Measurements from ENCODE around the gene PPP1CB. TPM values are rescaled to one million over a fixed set of nuclear protein-coding genes. Genes with fewer than 3 reads are reported as not detected.
A peak's percentile ranks its signal among the peaks of the same experiment; 100 is the strongest.
"Not testable (repeated sequence)": the region's sequence is repeated elsewhere in the genome, so short reads cannot be mapped to it uniquely, and the experiment has no call there.

The PPP1CB gene
- total RNA-seq, 1 donor = 170 TPM

DNA sequence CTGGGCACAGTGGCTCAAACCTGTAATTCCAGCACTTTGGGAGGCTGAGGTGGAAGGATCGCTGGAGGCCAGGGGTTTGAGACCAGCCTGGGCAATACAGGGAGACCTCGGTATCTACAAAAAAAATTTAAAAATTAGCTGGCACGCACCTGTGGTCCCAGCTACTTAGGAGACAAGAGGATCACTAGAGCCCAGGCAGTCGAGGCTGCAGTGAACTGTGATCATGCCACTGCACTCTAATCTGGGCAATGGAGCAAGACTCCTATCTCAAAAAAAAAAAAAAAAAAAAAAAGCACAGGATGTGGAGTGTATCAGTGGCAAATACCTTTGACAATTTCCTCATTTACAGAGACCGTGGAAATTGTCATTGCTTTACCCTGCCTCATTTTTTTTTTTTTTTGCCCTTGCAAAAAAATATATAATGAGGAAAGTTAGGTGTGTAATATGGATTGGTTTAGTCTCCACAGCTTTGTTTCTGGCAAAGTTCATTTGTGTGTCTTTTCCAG is 20.9 kb upstream of the PPP1CB start:
- no peaks in the 10 kb centered on the region for H3K9me3 ChIP-seq (ENCODE audit: low read depth, low read length)
- no peak overlapping the region for H3K27ac ChIP-seq (ENCODE audit: low read depth, low read length)
- H2AFZ ChIP-seq (ENCODE audit: low read length) = no peak overlapping the region
- no peaks in the 10 kb centered on the region for H3K79me2 ChIP-seq (ENCODE audit: insufficient read depth, low read length)
- no peak for DNase-seq (ENCODE audit: insufficient read length, low spot score, missing footprints)
- H3K27me3 ChIP-seq (ENCODE audit: insufficient read depth, low read length) = no peaks in the 10 kb centered on the region
- no peak overlapping the region for H3K4me3 ChIP-seq (ENCODE audit: insufficient read depth, low read length)
- H4K20me1 ChIP-seq (ENCODE audit: insufficient read depth, low read length) = no peaks in the 10 kb centered on the region
- TF ChIP-seq, protein P1, sequence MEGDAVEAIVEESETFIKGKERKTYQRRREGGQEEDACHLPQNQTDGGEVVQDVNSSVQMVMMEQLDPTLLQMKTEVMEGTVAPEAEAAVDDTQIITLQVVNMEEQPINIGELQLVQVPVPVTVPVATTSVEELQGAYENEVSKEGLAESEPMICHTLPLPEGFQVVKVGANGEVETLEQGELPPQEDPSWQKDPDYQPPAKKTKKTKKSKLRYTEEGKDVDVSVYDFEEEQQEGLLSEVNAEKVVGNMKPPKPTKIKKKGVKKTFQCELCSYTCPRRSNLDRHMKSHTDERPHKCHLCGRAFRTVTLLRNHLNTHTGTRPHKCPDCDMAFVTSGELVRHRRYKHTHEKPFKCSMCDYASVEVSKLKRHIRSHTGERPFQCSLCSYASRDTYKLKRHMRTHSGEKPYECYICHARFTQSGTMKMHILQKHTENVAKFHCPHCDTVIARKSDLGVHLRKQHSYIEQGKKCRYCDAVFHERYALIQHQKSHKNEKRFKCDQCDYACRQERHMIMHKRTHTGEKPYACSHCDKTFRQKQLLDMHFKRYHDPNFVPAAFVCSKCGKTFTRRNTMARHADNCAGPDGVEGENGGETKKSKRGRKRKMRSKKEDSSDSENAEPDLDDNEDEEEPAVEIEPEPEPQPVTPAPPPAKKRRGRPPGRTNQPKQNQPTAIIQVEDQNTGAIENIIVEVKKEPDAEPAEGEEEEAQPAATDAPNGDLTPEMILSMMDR (IDR thresholded peaks at IDR 0.05; ENCODE audit: extremely low read depth, low read depth, low read length) = no peak
- H3K4me2 ChIP-seq (ENCODE audit: insufficient read depth, low read length) = no peak overlapping the region
- peaks cover 9% of the 10 kb centered on the region for H3K4me1 ChIP-seq (ENCODE audit: insufficient read depth, low read length)
- H3K36me3 ChIP-seq (ENCODE audit: insufficient read depth, low read length) = no peaks in the 10 kb centered on the region

DNA sequence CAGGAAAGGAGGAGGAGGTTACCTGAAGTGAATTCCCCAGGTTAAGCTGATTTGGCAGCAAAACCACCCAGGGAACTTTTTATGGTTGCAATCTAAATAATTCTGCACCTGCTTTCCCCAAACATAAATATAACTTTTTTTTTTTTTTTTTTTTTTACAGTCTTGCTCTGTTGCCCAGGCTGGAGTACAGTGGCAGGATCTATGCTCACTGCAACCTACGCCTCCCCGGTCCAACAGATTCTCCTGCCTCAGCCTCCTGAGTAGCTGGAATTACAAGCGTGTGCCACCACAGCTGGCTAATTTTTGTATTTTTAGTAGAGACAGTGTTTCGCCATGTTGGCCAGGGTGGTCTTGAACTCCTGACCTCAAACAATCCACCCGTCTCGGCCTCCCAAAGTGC is 16.1 kb upstream of the PPP1CB start:
- peak overlapping the region; percentile 5 for H3K27ac ChIP-seq (ENCODE audit: low read depth, low read length)
- no peak overlapping the region for H3K4me3 ChIP-seq (ENCODE audit: insufficient read depth, low read length)
- H3K4me2 ChIP-seq (ENCODE audit: insufficient read depth, low read length) = no peak overlapping the region
- peaks cover 6% of the 10 kb centered on the region for H3K4me1 ChIP-seq (ENCODE audit: insufficient read depth, low read length)
- TF ChIP-seq, protein P1 (IDR thresholded peaks at IDR 0.05; ENCODE audit: extremely low read depth, low read depth, low read length) = no peak
- no peak for DNase-seq (ENCODE audit: insufficient read length, low spot score, missing footprints)
- no peaks in the 10 kb centered on the region for H3K27me3 ChIP-seq (ENCODE audit: insufficient read depth, low read length)
- H2AFZ ChIP-seq (ENCODE audit: low read length) = no peak overlapping the region
- H3K9me3 ChIP-seq (ENCODE audit: low read depth, low read length) = no peaks in the 10 kb centered on the region
- H3K36me3 ChIP-seq (ENCODE audit: insufficient read depth, low read length) = no peaks in the 10 kb centered on the region
- no peaks in the 10 kb centered on the region for H4K20me1 ChIP-seq (ENCODE audit: insufficient read depth, low read length)
- no peaks in the 10 kb centered on the region for H3K79me2 ChIP-seq (ENCODE audit: insufficient read depth, low read length)

- peak; percentile 71 for DNase-seq (ENCODE audit: insufficient read length, low spot score, missing footprints)
- no peak overlapping the region for H3K4me3 ChIP-seq (ENCODE audit: insufficient read depth, low read length)
- peak overlapping the region; percentile 3 for H3K4me2 ChIP-seq (ENCODE audit: insufficient read depth, low read length)
- H3K36me3 ChIP-seq (ENCODE audit: insufficient read depth, low read length) = no peaks in the 10 kb centered on the region
- peak overlapping the region; percentile 5 for H3K27ac ChIP-seq (ENCODE audit: low read depth, low read length)
- H3K27me3 ChIP-seq (ENCODE audit: insufficient read depth, low read length) = no peaks in the 10 kb centered on the region
- no peaks in the 10 kb centered on the region for H3K79me2 ChIP-seq (ENCODE audit: insufficient read depth, low read length)
- peak overlapping the region; percentile 63 for H2AFZ ChIP-seq (ENCODE audit: low read length)
- no peaks in the 10 kb centered on the region for H3K9me3 ChIP-seq (ENCODE audit: low read depth, low read length)
- TF ChIP-seq, protein P1 (IDR thresholded peaks at IDR 0.05; ENCODE audit: extremely low read depth, low read depth, low read length) = no peak
- peaks cover 6% of the 10 kb centered on the region for H3K4me1 ChIP-seq (ENCODE audit: insufficient read depth, low read length)
- no peaks in the 10 kb centered on the region for H4K20me1 ChIP-seq (ENCODE audit: insufficient read depth, low read length)
These were observed 15.6 kb upstream of the PPP1CB start for GRCh38 chr2:28736034-28736433.

GRCh38 chr2:28737655-28738054 is 14.0 kb upstream of the PPP1CB start:
- Histone ChIP-seq H3K36me3 (ENCODE audit: insufficient read depth, low read length) (no peaks in the 10 kb centered on the region), H3K9me3 (ENCODE audit: low read depth, low read length) (no peaks in the 10 kb centered on the region), H2AFZ (ENCODE audit: low read length) (no peak overlapping the region), H3K27ac (ENCODE audit: low read depth, low read length) (no peak overlapping the region), H4K20me1 (ENCODE audit: insufficient read depth, low read length) (no peaks in the 10 kb centered on the region), H3K4me3 (ENCODE audit: insufficient read depth, low read length) (no peak overlapping the region), H3K4me1 (ENCODE audit: insufficient read depth, low read length) (peaks cover 6% of the 10 kb centered on the region), H3K27me3 (ENCODE audit: insufficient read depth, low read length) (no peaks in the 10 kb centered on the region), H3K4me2 (ENCODE audit: insufficient read depth, low read length) (no peak overlapping the region), H3K79me2 (ENCODE audit: insufficient read depth, low read length) (no peaks in the 10 kb centered on the region)
- no peak for DNase-seq (ENCODE audit: insufficient read length, low spot score, missing footprints)
- TF ChIP-seq, protein P1 (IDR thresholded peaks at IDR 0.05; ENCODE audit: extremely low read depth, low read depth, low read length) = no peak

DNA sequence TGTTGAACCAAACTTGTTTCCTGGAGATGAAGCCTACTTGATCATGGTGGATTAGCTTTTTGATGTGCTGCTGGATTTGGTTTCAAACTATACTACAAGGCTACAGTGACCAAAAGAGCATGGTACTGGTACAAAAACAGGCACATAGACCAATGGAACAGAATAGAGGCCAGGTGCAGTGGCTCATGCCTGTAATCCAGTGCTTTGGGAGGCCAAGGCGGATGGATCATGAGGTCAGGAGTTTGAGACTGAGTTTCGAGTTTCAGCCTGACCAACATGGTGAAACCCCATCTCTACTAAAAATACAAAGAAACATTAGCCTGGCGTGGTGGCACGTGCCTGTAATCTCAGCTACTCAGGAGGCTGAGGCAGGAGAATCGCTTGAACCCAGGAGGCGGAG is 9.0 kb upstream of the PPP1CB start:
- not testable (repeated sequence) for H3K27me3 ChIP-seq (ENCODE audit: insufficient read depth, low read length); DNase-seq (ENCODE audit: insufficient read length, low spot score, missing footprints); H3K27ac ChIP-seq (ENCODE audit: low read depth, low read length); H3K4me3 ChIP-seq (ENCODE audit: insufficient read depth, low read length); H3K4me2 ChIP-seq (ENCODE audit: insufficient read depth, low read length); H2AFZ ChIP-seq (ENCODE audit: low read length); H3K4me1 ChIP-seq (ENCODE audit: insufficient read depth, low read length); H3K36me3 ChIP-seq (ENCODE audit: insufficient read depth, low read length); H3K9me3 ChIP-seq (ENCODE audit: low read depth, low read length); H4K20me1 ChIP-seq (ENCODE audit: insufficient read depth, low read length); H3K79me2 ChIP-seq (ENCODE audit: insufficient read depth, low read length)

Data from osteoblast (primary cell).